ENCODE results near the gene UNK. TPM values are rescaled to one million over a fixed set of nuclear protein-coding genes. Genes with fewer than 3 reads are reported as not detected.

Gene UNK
- total and polyA plus RNA-seq, 12 donors, result 11.6 to 21.3 (median 14.7) TPM

GRCh38 chr17:75836605-75837004 is 52.0 kb downstream of the UNK start:
- intact Hi-C loops (cut with DNase I), result no loop called here
- Histone ChIP-seq H3K27me3 (no peaks in the 10 kb centered on the region), H3K36me3 (peaks cover 0 to 75% (median 0%) of the 10 kb centered on the region in 9 donors), H3K9me3 (no peaks in the 10 kb centered on the region), H3K27ac (no peak overlapping the region), H3K4me3 (no peak overlapping the region), H3K4me1 (peaks cover 0 to 40% (median 21%) of the 10 kb centered on the region in 9 donors)
- TF ChIP-seq CTCF (IDR thresholded peaks at IDR 0.05), result no peak
- DNase-seq (no peak), ATAC-seq (no peak)
- WGBS, 2 donors, result 81 to 89% methylated on average over 9 of the region's 9 CpGs

DNA sequence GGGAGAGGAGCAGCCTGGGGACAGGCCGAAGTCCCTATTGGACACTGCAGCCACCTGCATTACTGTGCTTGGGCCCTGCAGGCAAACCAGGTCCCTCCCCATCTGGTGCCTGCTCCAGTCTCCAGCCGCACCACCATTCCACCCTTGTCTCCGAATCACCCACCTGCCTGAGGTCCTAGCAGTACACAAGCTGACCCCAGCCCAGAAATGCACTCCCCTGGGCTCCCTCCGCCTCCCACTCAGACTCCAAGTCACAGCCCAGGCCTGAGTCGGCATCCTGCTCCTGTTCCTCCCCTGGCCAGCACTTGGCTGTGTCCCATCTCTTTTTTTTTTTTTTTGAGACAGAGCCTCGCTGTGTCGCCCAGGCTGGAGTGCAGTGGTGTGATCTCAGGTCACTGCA is 53.3 kb downstream of the UNK start:
- H3K4me3 ChIP-seq, result no peak overlapping the region
- H3K4me1 ChIP-seq, result peaks cover 0 to 30% (median 14%) of the 10 kb centered on the region in 9 donors
- H3K27me3 ChIP-seq, result no peaks in the 10 kb centered on the region
- peak in 3 of 8 donors; percentile 2 to 48 (median 32) for ATAC-seq
- H3K36me3 ChIP-seq, result peaks cover 0 to 76% (median 0%) of the 10 kb centered on the region in 9 donors
- intact Hi-C loops (cut with DNase I), result no loop called here
- TF ChIP-seq CTCF (IDR thresholded peaks at IDR 0.05), result no peak
- no peak for DNase-seq
- no peaks in the 10 kb centered on the region for H3K9me3 ChIP-seq
- 41 to 53% methylated on average over 7 of the region's 7 CpGs for WGBS, 2 donors
- H3K27ac ChIP-seq, result no peak overlapping the region

DNA sequence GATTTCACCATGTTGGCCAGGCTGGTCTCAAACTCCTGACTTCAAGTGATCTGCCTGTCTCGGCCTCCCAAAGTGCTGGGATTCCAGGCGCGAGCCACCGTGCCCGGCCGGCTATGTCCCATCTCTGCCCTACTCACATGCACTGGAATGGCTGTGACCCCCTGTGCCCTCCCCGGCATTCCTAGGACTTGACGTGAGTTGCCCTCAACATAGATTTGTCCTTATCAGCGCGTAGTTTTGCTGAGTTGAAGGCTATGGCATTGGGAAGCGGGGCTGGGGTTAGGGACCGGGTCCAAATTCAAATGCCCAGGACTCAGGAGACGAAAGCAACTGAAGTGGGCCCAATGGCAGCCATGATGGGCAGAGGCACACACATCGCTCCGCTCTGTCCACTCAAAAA is 53.8 kb downstream of the UNK start:
- H3K27me3 ChIP-seq, result no peaks in the 10 kb centered on the region
- H3K9me3 ChIP-seq, result no peaks in the 10 kb centered on the region
- intact Hi-C loops (cut with DNase I), result no loop called here
- WGBS, 2 donors, result 59 to 68% methylated on average over 15 of the region's 15 CpGs
- ATAC-seq (peak in 5 of 8 donors; percentile 4 to 61 (median 35)), DNase-seq (no peak)
- peaks cover 0 to 71% (median 0%) of the 10 kb centered on the region in 9 donors for H3K36me3 ChIP-seq
- H3K4me3 ChIP-seq, result no peak overlapping the region
- TF ChIP-seq CTCF (IDR thresholded peaks at IDR 0.05), result no peak
- H3K4me1 ChIP-seq, result peaks cover 0 to 29% (median 9%) of the 10 kb centered on the region in 9 donors
- H3K27ac ChIP-seq, result no peak overlapping the region

GRCh38 chr17:75839942-75840798 is 55.6 kb downstream of the UNK start:
- no peak overlapping the region for H3K27ac ChIP-seq
- no peak for TF ChIP-seq CTCF (IDR thresholded peaks at IDR 0.05)
- H3K4me1 ChIP-seq, result peaks cover 8 to 30% (median 16%) of the 10 kb centered on the region in 9 donors
- intact Hi-C loops (cut with DNase I), result no loop called here
- peaks cover 0 to 54% (median 0%) of the 10 kb centered on the region in 9 donors for H3K36me3 ChIP-seq
- DNase-seq, result no peak
- 94% methylated on average over 36 of the region's 36 CpGs for WGBS, 2 donors
- H3K9me3 ChIP-seq, result no peaks in the 10 kb centered on the region
- H3K4me3 ChIP-seq, result no peak overlapping the region
- no peak for ATAC-seq
- H3K27me3 ChIP-seq, result no peaks in the 10 kb centered on the region
